Endometrium (tissue), 2 donors: ENCODE measurements around the gene SP8.
"Not testable (repeated sequence)": the region's sequence is repeated elsewhere in the genome, so short reads cannot be mapped to it uniquely, and the experiment has no call there.

Experiments used
- FAIRE-seq: peaks from 2 replicates; lab custom pipeline; 2012; peaks lifted over from hg19 to GRCh38; lab: Jason Lieb, UNC
- donor health status: control.
- donor health status: control.

Gene SP8

GRCh38 chr7:20786779-20787659, at the start of gene SP8:
Gene SP8 (minus strand): TSS chr7:20786886. CDS start chr7:20786798, 88 bp downstream.
- FAIRE-seq = no peak

- FAIRE-seq = not testable (repeated sequence)
Measured at GRCh38 chr7:20836424-20836823, 49.7 kb upstream of the SP8 start.

GRCh38 chr7:20835111-20835750, 48.5 kb upstream of the SP8 start:
- FAIRE-seq = no peak

- FAIRE-seq = no peak
Measured at GRCh38 chr7:20834656-20835055, 48.0 kb upstream of the SP8 start.

- FAIRE-seq = no peak
Measured at GRCh38 chr7:20831956-20832355, 45.3 kb upstream of the SP8 start.

- FAIRE-seq = no peak
Measured at GRCh38 chr7:20831451-20831850, 44.8 kb upstream of the SP8 start.

GRCh38 chr7:20828947-20829346, 42.3 kb upstream of the SP8 start:
- no peak for FAIRE-seq

- FAIRE-seq = no peak
Measured at GRCh38 chr7:20827172-20827571, 40.5 kb upstream of the SP8 start.

GRCh38 chr7:20826243-20826642, 39.6 kb upstream of the SP8 start:
- FAIRE-seq = no peak

GRCh38 chr7:20825555-20825954, 38.9 kb upstream of the SP8 start:
- no peak for FAIRE-seq

GRCh38 chr7:20821390-20821789, 34.7 kb upstream of the SP8 start:
- not testable (repeated sequence) for FAIRE-seq

- no peak for FAIRE-seq
Measured at GRCh38 chr7:20816372-20816959, 29.8 kb upstream of the SP8 start.

GRCh38 chr7:20804345-20804744, 17.7 kb upstream of the SP8 start:
- no peak for FAIRE-seq

- no peak for FAIRE-seq
Measured at GRCh38 chr7:20799566-20800366, 13.1 kb upstream of the SP8 start.

- FAIRE-seq = no peak
Measured at GRCh38 chr7:20798694-20799121, 12.0 kb upstream of the SP8 start.

GRCh38 chr7:20798081-20798693, 11.5 kb upstream of the SP8 start:
- no peak for FAIRE-seq

- no peak for FAIRE-seq
Measured at GRCh38 chr7:20797462-20798080, 10.9 kb upstream of the SP8 start.

GRCh38 chr7:20797042-20797461, 10.4 kb upstream of the SP8 start:
- no peak for FAIRE-seq

GRCh38 chr7:20796500-20796899, 9.8 kb upstream of the SP8 start:
- FAIRE-seq = no peak

- FAIRE-seq = no peak
Measured at GRCh38 chr7:20795881-20796280, 9.2 kb upstream of the SP8 start.

GRCh38 chr7:20795361-20795760, 8.7 kb upstream of the SP8 start:
- no peak for FAIRE-seq
